NOMO-1 treated with DMSO at 0.1 percent for 48 hours (cell line): ENCODE data around the gene RASAL1.

ENCODE experiments used
- DNase-seq: peaks from one replicate; lab custom pipeline; 2025; ENCODE audit not compliant: unreplicated experiment; lab: John Stamatoyannopoulos, UW

Gene RASAL1

GRCh38 chr12:113059071-113059595 lies 76.4 kb downstream of the RASAL1 start:
- DNase-seq, result no peak

GRCh38 chr12:113058553-113058952 lies 77.0 kb downstream of the RASAL1 start:
- DNase-seq, result no peak

GRCh38 chr12:113057565-113058485 lies 77.7 kb downstream of the RASAL1 start:
- DNase-seq, result no peak

DNA sequence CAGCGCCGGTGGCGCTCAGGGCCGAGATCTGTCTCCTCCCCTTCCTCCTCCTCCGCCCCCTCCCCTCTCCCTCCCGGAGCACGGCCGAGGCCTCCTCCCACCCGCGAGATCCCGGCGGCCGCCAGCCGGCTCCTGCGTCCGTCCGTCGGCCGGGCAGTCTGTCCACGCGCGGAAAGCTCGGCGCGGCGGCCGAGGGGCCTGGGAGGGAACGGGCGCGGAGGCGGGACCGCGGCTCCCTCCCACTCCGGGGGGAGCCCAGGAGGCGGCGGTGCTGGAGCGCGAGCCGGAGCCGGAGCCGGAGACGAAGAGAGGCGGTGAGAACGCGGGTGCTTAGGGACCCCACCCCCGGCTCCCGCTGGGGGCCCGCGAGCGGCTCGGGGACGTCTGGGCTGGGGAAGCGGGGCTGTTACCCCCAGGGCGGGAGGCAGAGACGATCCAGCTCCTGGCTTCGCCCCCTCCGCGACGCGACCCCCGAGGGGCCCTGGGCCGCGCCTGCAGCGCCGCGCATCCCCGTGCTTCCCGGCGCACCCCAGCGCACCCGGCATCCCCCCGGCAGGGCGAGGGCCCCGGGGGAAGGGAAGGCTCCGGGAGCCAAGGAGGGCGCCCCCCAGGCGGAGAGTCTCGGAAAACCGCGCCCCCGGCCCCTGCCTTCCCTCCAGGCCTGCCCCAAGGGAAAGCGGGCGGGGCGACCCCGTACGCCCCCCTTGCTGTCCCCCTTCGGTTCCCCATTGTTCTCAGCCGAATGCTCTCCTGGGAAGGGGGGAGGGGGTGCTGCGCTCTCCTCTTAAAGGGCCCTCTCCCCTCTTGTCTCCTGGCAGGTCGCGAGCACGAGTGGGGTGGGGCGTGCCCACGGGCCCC lies 78.7 kb downstream of the RASAL1 start, which contains the start of gene DTX1:
TSS of gene DTX1 (plus strand) at position 100 of the 858 bp plus-strand sequence. CDS start 1,463 bp downstream, outside the sequence.
- DNase-seq, result no peak

DNA sequence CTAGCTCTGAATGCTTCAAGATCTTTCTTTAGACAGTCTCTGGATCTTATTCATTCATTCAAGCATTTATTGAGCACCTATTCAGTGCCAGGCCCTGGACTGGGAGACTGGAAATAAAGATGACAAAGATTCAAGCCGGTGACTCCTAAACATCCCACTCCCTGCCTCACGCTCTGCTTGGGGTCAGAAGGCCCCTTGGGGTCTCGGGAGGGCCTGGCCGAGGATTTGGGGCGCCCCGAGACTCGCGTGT lies 79.3 kb downstream of the RASAL1 start:
- DNase-seq, result no peak

- DNase-seq, result no peak
Observed at GRCh38 chr12:113055594-113056380, 79.8 kb downstream of the RASAL1 start.

DNA sequence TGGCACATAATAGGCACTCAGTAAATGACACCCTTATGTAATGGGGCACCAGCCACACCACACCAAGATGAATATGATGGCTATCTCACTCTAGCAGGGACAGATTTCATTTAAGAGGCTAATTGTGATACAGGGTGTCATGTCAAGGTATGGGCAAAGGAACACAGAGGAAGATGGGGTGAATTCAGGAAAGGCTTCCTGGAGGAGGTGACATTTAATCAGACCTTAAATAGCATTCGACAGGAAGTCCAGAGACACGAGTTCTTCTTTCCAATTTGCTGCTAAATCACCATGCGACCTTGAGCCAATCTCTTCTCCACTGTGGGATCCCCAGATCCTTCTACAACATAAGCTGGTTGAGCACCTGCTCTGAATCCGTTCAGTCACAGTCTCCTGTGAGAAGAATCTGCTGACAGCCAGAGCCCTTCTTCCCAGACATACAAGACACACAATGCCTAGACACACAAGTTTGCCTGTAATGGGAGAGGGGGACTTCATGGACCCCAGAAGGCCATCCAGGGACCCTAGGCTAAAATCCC lies 80.5 kb downstream of the RASAL1 start:
- no peak for DNase-seq

DNA sequence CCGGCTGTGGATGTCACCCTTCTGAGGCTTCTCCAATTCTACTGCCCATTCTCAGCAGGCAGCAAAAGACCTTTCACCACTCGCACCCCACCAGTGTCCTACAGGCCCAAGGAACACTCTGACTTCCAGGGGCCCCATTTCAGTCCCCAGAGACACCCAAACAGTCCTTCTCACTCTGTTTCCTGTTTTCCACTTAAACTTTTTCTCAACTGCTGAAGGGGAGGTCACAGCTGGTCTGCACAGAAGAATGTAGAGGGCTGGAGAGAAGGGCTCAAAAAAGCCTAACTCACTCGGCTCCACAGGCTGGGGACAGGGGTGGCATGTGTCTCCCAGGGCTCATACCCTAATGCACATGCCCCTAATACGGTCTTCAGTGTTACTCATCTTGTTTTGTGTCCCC lies 83.2 kb downstream of the RASAL1 start:
- no peak for DNase-seq

- DNase-seq, result no peak
Observed at GRCh38 chr12:113051759-113052158, 83.8 kb downstream of the RASAL1 start.

DNA sequence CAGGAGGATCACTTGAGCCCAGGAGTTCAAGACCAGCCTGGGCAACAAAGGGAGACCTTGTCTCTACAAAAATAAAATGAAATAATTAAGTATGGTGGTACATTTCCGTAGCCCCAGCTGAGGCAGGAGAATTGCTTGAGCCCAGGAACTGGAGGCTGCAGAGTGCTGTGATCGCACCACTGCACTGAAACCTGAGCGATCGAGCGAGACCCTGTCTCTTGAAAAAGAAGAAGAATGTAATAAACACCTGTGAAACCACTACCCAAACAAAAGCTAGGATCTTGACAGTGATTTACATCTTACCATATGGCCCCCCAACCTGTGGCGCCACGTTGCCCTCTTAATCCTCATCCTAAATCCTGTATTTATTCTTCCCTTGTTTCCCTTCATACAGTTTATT lies 84.8 kb downstream of the RASAL1 start:
- no peak for DNase-seq

DNA sequence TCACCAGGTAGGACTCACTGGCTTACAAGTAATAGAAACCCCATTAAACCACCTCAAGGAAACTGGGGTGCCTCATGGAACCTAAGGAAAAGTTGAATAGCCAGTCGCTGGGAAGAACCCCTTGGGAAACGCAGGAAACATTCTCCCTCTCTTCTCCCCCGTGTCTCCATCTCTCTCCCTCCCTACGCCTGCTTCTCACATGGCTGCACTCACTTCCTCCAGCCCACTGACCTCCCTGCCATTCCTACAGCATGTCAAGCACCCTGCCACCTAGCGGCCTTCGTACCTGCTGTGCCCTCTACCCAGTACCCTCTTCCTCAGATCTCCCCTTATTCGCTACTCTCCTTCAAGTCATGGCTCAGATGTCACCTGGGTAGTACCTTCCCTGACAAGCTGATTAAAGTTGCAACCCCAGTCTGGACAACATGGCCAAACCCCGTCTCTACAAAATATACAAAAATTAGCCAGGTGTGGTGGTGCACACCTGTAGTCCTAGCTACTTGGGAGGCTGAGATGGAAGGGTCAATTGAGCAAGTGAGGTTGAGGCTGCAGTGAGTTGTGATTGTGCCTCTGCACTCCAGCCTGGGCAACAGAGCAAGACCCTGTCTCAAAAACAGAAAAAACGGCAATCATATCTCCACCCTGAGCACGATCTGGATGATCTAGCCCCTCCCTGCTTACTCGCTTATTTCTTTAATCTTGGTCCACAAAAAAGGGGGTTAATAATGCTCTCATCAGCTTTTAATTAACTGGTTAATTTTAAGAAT lies 85.4 kb downstream of the RASAL1 start:
- DNase-seq, result peak; percentile 15
